GM13976 (cell line): ENCODE measurements around the gene NAT14.
"Not testable (repeated sequence)": the region's sequence is repeated elsewhere in the genome, so short reads cannot be mapped to it uniquely, and the experiment has no call there.

ENCODE experiments used
- DNase-seq: peaks from one replicate; pipeline ENCODE4 v3.0.0; 2012; ENCODE audit warnings: low spot score
- in situ Hi-C: fragments of 300-500 bp; cut with MboI; formaldehyde crosslinking; loops from one replicate; pipeline ENCODE4 v1.12.0; 2022; ENCODE audit warnings: low sequenced_read_pairs, mixed read lengths, inconsistent platforms; ENCODE audit not compliant: unreplicated experiment
- TF ChIP-seq, protein P1 (sequence below): IDR thresholded peaks from 2 replicates; pipeline ENCODE4 v1.5.1; 2012; ENCODE audit warnings: borderline replicate concordance, mild to moderate bottlenecking; ENCODE audit not compliant: insufficient read depth; ENCODE audit errors: extremely low read depth, missing control alignments, control extremely low read depth

The NAT14 gene

GRCh38 chr19:55530996-55531395, 46.0 kb downstream of the NAT14 start:
- DNase-seq: no peak
- in situ Hi-C loops: no loop called here
- TF ChIP-seq, protein P1, sequence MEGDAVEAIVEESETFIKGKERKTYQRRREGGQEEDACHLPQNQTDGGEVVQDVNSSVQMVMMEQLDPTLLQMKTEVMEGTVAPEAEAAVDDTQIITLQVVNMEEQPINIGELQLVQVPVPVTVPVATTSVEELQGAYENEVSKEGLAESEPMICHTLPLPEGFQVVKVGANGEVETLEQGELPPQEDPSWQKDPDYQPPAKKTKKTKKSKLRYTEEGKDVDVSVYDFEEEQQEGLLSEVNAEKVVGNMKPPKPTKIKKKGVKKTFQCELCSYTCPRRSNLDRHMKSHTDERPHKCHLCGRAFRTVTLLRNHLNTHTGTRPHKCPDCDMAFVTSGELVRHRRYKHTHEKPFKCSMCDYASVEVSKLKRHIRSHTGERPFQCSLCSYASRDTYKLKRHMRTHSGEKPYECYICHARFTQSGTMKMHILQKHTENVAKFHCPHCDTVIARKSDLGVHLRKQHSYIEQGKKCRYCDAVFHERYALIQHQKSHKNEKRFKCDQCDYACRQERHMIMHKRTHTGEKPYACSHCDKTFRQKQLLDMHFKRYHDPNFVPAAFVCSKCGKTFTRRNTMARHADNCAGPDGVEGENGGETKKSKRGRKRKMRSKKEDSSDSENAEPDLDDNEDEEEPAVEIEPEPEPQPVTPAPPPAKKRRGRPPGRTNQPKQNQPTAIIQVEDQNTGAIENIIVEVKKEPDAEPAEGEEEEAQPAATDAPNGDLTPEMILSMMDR: no peak

DNA sequence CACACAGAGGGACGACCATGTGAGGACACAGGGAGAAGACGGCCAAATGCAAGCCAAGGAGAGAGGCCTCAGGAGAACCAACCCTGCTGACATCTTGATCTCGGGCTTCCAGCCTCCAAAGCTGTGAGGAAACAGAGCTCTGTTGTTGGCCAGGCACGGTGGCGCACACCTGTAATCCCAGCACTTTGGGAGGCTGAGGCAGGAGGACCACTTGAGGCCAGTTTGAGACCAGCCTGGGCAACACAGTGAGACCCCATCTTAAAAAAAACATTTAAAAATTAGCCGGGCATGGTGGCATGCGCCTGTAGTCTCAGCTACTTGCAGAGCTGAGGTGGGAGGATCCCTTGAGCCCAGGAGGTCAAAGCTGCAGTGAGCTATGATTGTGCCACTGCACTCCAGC, 49.3 kb downstream of the NAT14 start:
- in situ Hi-C loops, DNase-seq: not testable (repeated sequence)

GRCh38 chr19:55535173-55535964, 50.4 kb downstream of the NAT14 start:
- TF ChIP-seq, protein P1: no peak
- DNase-seq: no peak
- in situ Hi-C loops: no loop called here

DNA sequence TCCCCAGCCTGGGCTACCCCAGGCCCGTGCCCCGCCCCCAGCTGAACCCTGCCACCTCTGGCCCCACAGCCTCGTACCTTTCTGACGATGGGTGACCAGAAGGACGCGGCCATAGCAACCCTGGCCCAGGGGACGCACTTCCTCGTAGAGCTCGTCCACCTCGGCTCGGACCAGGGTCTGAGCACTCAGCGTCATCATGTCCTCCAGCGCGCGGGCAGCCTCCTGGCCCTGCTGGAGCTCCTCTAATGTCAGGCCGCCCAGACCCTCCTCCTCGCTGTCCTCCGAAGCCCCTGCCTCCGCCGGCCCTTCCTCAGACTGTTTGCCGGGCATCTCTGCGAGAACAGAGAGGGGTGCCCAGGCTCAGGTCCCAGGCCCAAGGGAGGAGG, 51.0 kb downstream of the NAT14 start:
- in situ Hi-C loops: no loop called here
- DNase-seq: no peak
- TF ChIP-seq, protein P1: no peak

- TF ChIP-seq, protein P1: no peak
- DNase-seq: no peak
- in situ Hi-C loops: no loop called here
These were observed 51.4 kb downstream of the NAT14 start for GRCh38 chr19:55536366-55536765.
